ENCODE measurements around the gene TMEM115.

DNA sequence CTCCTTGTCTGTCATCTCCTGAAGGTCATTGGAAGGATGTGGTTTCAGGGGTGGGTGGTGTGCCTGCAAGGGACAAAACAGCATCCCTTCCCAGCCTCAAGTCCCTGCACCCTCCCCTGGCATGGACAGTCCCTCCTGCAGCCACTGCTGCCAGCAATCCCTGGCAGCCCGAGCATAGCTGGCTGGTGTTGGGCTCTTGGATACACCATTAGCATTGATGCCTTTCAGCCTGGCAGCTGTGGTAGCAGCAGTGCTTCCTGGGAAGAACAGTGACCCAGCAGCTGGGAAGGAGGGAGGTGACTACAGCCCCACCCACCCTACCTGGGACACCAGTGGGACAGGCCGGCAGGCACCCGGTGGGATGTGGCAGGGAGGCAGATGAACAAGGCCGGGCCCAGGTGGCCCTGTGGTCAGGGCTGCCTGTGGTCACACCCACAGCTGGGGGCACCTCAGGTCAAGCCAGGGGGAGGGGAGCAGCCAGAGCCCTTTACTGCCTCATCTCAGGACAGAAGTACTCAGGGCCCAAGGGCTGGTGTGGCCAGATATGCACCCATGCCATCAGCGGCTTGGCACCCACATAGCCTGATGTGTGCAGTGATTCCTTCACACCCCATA, 32.9 kb upstream of the TMEM115 start:
- TF ChIP-seq POLR2A (IDR thresholded peaks at IDR 0.05; ENCODE audit: low read depth, low read length) (no peak), TAF1 (IDR thresholded peaks at IDR 0.05; ENCODE audit: borderline replicate concordance, low read depth, low read length) (no peak), POLR2AphosphoS5 (IDR thresholded peaks at IDR 0.05; ENCODE audit: low read depth, low read length) (no peak)
